Stimulated activated CD4-positive, alpha-beta T cell treated with anti-CD3 and anti-CD28 coated beads, Interleukin-2, amount 100 ng/mL, for 24 hours (primary cell): ENCODE measurements around the gene MTX1.
A peak's percentile ranks its signal among the peaks of the same experiment; 100 is the strongest.
"Not testable (repeated sequence)": the region's sequence is repeated elsewhere in the genome, so short reads cannot be mapped to it uniquely, and the experiment has no call there.

Experiments used
- DNase-seq, 2 donors: peaks; one replicate each; pipeline ENCODE4 v3.0.0-alpha.2; 2020

Gene MTX1

GRCh38 chr1:155208541-155209311 is at the start of gene MTX1:
MTX1 (plus strand) TSS chr1:155208695; CDS start chr1:155208805, 110 bp downstream.
- DNase-seq: peak; percentile 88

GRCh38 chr1:155158991-155159390 is 49.5 kb upstream of the MTX1 start:
- DNase-seq: no peak

- DNase-seq: no peak
These were observed 48.4 kb upstream of the MTX1 start for GRCh38 chr1:155160128-155160527.

GRCh38 chr1:155162631-155163030 is 45.9 kb upstream of the MTX1 start:
- DNase-seq: not testable (repeated sequence)

GRCh38 chr1:155163785-155164184 is 44.7 kb upstream of the MTX1 start:
- DNase-seq: not testable (repeated sequence)

GRCh38 chr1:155164625-155165024 is 43.9 kb upstream of the MTX1 start:
- DNase-seq: not testable (repeated sequence)

- no peak for DNase-seq
These were observed 42.4 kb upstream of the MTX1 start for GRCh38 chr1:155166051-155166470.

GRCh38 chr1:155166471-155167165 is 41.9 kb upstream of the MTX1 start:
- DNase-seq: no peak

GRCh38 chr1:155167166-155168104 is 41.1 kb upstream of the MTX1 start:
- peak; percentile 90 to 91 for DNase-seq

GRCh38 chr1:155168105-155168445 is 40.4 kb upstream of the MTX1 start:
- DNase-seq: not testable (repeated sequence)

GRCh38 chr1:155168456-155169210 is 39.9 kb upstream of the MTX1 start:
- no peak for DNase-seq

- DNase-seq: no peak
These were observed 39.0 kb upstream of the MTX1 start for GRCh38 chr1:155169541-155169940.

- no peak for DNase-seq
These were observed 38.3 kb upstream of the MTX1 start for GRCh38 chr1:155170101-155170785.

- no peak for DNase-seq
These were observed 37.7 kb upstream of the MTX1 start for GRCh38 chr1:155170806-155171205.

GRCh38 chr1:155171836-155172731 is 36.4 kb upstream of the MTX1 start:
- DNase-seq: no peak

GRCh38 chr1:155172732-155173477 is 35.6 kb upstream of the MTX1 start, which contains the start of gene KRTCAP2:
KRTCAP2 (minus strand) TSS chr1:155173304; CDS start chr1:155173224, 80 bp downstream.
- DNase-seq: peak; percentile 95 to 96

- DNase-seq: peak; percentile 76 to 80
These were observed 34.8 kb upstream of the MTX1 start, which contains the start of gene TRIM46 for GRCh38 chr1:155173478-155174323. TRIM46 (plus strand) TSS chr1:155173849; CDS start chr1:155173967, 118 bp downstream.
